IMR-90 (cell line): ENCODE measurements around the gene TRAPPC4. TPM values are rescaled to one million over a fixed set of nuclear protein-coding genes. Genes with fewer than 3 reads are reported as not detected.

Experiments used
- ATAC-seq: fragments of 200-7000 bp; cut with Tn5 transposase; 2 replicates; pipeline ENCODE4 v1.9.1; 2020; ENCODE audit warnings: low read depth, mild to moderate bottlenecking, moderate library complexity
- BruUV-seq: library from RNA; stranded (reverse); fragments of 400-500 nt; replicated peaks from 2 replicates; lab custom pipeline; 2021; lab: Mats Ljungman, UMichigan
- CTCF ChIA-PET: fragments of 300-600 bp; formaldehyde crosslinking; extraction: SDS; loops from one replicate; lab custom pipeline; 2021; ENCODE audit warnings: antibody characterized with exemption; lab: Yijun Ruan, JAX
- POLR2A ChIA-PET: fragments of 300-600 bp; sonication (Branson Sonifier 250); formaldehyde crosslinking; loops from one replicate; lab custom pipeline; 2022; ENCODE audit warnings: antibody characterized with exemption; ENCODE audit not compliant: unreplicated experiment; lab: Charles Lee
- DNase-seq: peaks from one replicate; pipeline ENCODE4 v3.0.0; 2013
- H2AFZ ChIP-seq: replicated peaks from 2 replicates; pipeline ENCODE3; 2013; ENCODE audit warnings: low read length, mild to moderate bottlenecking; ENCODE audit not compliant: poor library complexity
- H2AK5ac ChIP-seq: 2 replicates; pipeline ENCODE4 v1.6.1; 2013; ENCODE audit warnings: low read depth, low read length, inconsistent platforms
- H2AK9ac ChIP-seq: replicated peaks from 2 replicates; pipeline ENCODE3; 2013; ENCODE audit warnings: mild to moderate bottlenecking, low read depth, low read length, moderate library complexity; ENCODE audit not compliant: poor library complexity
- H2BK120ac ChIP-seq: 2 replicates; pipeline ENCODE4 v1.6.1; 2013; ENCODE audit warnings: low read depth, low read length, inconsistent platforms
- H2BK15ac ChIP-seq: 3 replicates; pipeline ENCODE4 v1.6.1; 2013; ENCODE audit warnings: low read depth, low read length, inconsistent platforms
- H2BK20ac ChIP-seq: 2 replicates; pipeline ENCODE4 v1.6.1; 2013; ENCODE audit warnings: low read depth, mild to moderate bottlenecking, inconsistent platforms, low read length, moderate library complexity
- H2BK5ac ChIP-seq: 2 replicates; pipeline ENCODE4 v1.6.1; 2013; ENCODE audit warnings: mild to moderate bottlenecking, low read depth, low read length, inconsistent platforms; ENCODE audit not compliant: poor library complexity, severe bottlenecking
- H3K14ac ChIP-seq: replicated peaks from 2 replicates; pipeline ENCODE4 v1.6.1; 2013; ENCODE audit warnings: low read depth, low read length, inconsistent platforms
- H3K18ac ChIP-seq: 2 replicates; pipeline ENCODE4 v1.6.1; 2013; ENCODE audit warnings: low read depth, low read length, control low read depth
- H3K23ac ChIP-seq: 2 replicates; pipeline ENCODE4 v1.6.1; 2013; ENCODE audit warnings: low read depth, low read length, inconsistent platforms
- H3K27ac ChIP-seq: 2 replicates; pipeline ENCODE4 v1.5.1; 2013; ENCODE audit warnings: mild to moderate bottlenecking, control low read depth, low read length; ENCODE audit not compliant: insufficient read depth
- H3K27me3 ChIP-seq: 2 replicates; pipeline ENCODE4 v1.6.1; 2013; ENCODE audit warnings: low read length; ENCODE audit not compliant: control insufficient read depth, insufficient read depth
- H3K36me3 ChIP-seq: 2 replicates; pipeline ENCODE4 v1.6.1; 2013; ENCODE audit warnings: low read length, mixed read lengths; ENCODE audit not compliant: control insufficient read depth, insufficient read depth
- H3K4ac ChIP-seq: 2 replicates; pipeline ENCODE4 v1.6.1; 2013; ENCODE audit warnings: low read depth, low read length, inconsistent platforms
- H3K4me1 ChIP-seq: 2 replicates; pipeline ENCODE4 v1.6.1; 2013; ENCODE audit warnings: low read length, mixed read lengths; ENCODE audit not compliant: control insufficient read depth, insufficient read depth
- H3K4me2 ChIP-seq: 2 replicates; pipeline ENCODE4 v1.6.1; 2013; ENCODE audit warnings: low read depth, mild to moderate bottlenecking, control low read depth, low read length, moderate library complexity
- H3K4me3 ChIP-seq: 2 replicates; pipeline ENCODE4 v1.5.1; 2013; ENCODE audit warnings: low read depth, mild to moderate bottlenecking, control low read depth, low read length, moderate library complexity; ENCODE audit not compliant: insufficient read depth
- H3K56ac ChIP-seq: 2 replicates; pipeline ENCODE4 v1.6.1; 2013; ENCODE audit warnings: low read length, inconsistent platforms; ENCODE audit not compliant: insufficient read depth; ENCODE audit errors: extremely low read depth
- H3K79me1 ChIP-seq, 2 experiments: 2 replicates each; pipeline ENCODE4 v1.6.1; 2013; ENCODE audit warnings: low read length in 2 of 2, inconsistent platforms in 1 of 2, low read depth in 1 of 2
- H3K9ac ChIP-seq: 2 replicates; pipeline ENCODE4 v1.6.1; 2013; ENCODE audit warnings: low read depth, low read length, control low read depth
- H3K9me1 ChIP-seq: 2 replicates; pipeline ENCODE4 v1.6.1; 2013; ENCODE audit warnings: low read length, inconsistent platforms; ENCODE audit not compliant: insufficient read depth
- H3K9me3 ChIP-seq: 2 replicates; pipeline ENCODE4 v1.6.1; 2013; ENCODE audit warnings: low read length; ENCODE audit not compliant: control insufficient read depth, insufficient read depth
- H4K20me1 ChIP-seq: 2 replicates; pipeline ENCODE4 v1.6.1; 2013; ENCODE audit warnings: low read length, inconsistent platforms; ENCODE audit not compliant: insufficient read depth
- H4K5ac ChIP-seq: 2 replicates; pipeline ENCODE4 v1.6.1; 2013; ENCODE audit warnings: mild to moderate bottlenecking, low read depth, low read length, control low read depth
- H4K8ac ChIP-seq, 2 experiments: 2 replicates each; pipeline ENCODE4 v1.6.1; 2013; ENCODE audit warnings: low read depth in 2 of 2, low read length in 2 of 2, control low read depth in 1 of 2, inconsistent platforms in 1 of 2
- H4K91ac ChIP-seq: 2 replicates; pipeline ENCODE4 v1.6.1; 2013; ENCODE audit warnings: low read depth, low read length, inconsistent platforms; ENCODE audit not compliant: insufficient read depth
- BHLHE40 ChIP-seq: fragments of 150-350 bp; IDR thresholded peaks from 2 replicates; pipeline ENCODE4 v1.6.1; 2016; ENCODE audit warnings: mild to moderate bottlenecking, low read depth, low read length
- CEBPB ChIP-seq: IDR thresholded peaks from 2 replicates; pipeline ENCODE4 v1.6.1; 2012; ENCODE audit warnings: low read depth, low read length, improper control_type of control experiment
- FOS ChIP-seq: fragments of 150-350 bp; IDR thresholded peaks from 2 replicates; pipeline ENCODE4 v1.6.1; 2016; ENCODE audit warnings: low read depth, low read length
- MAZ ChIP-seq: IDR thresholded peaks from 2 replicates; pipeline ENCODE4 v1.6.1; 2012; ENCODE audit warnings: low read depth, mild to moderate bottlenecking, low read length, improper control_type of control experiment, moderate library complexity, borderline replicate concordance
- POLR2A ChIP-seq: IDR thresholded peaks from 2 replicates; pipeline ENCODE4 v1.6.1; 2012; ENCODE audit warnings: mild to moderate bottlenecking, low read depth, low read length
- RCOR1 ChIP-seq: IDR thresholded peaks from 2 replicates; pipeline ENCODE4 v1.6.1; 2012; ENCODE audit warnings: mild to moderate bottlenecking, low read length, improper control_type of control experiment; ENCODE audit not compliant: insufficient replicate concordance
- RFX5 ChIP-seq: IDR thresholded peaks from 2 replicates; pipeline ENCODE4 v1.8.0; 2012; ENCODE audit warnings: low read depth, mild to moderate bottlenecking, low read length, moderate library complexity
- WGBS, 2 experiments: methylation state at CpG; one replicate each; pipeline versions ENCODE4 v1.1.5 to v1.1.7; 2013; ENCODE audit warnings: missing lambda C conversion rate in 2 of 2; ENCODE audit not compliant: insufficient read length in 1 of 2; ENCODE audit errors: extremely low coverage in 2 of 2; 5-methylcytosine and 5-hydroxymethylcytosine counted together
- dilution Hi-C: fragments of 300-500 bp; cut with HindIII; formaldehyde crosslinking; loops from one replicate; pipeline ENCODE4 v1.14.3; 2018; ENCODE audit warnings: low sequenced_read_pairs; ENCODE audit not compliant: unreplicated experiment
- in situ Hi-C: fragments of 300-500 bp; cut with MboI; formaldehyde crosslinking; loops from 3 replicates; pipeline ENCODE4 v1.14.3; 2019; ENCODE audit warnings: low sequenced_read_pairs, inconsistent platforms, mixed read lengths
- intact Hi-C: fragments of 100-400 bp; cut with micrococcal nuclease; formaldehyde crosslinking; loops from 2 replicates; pipeline ENCODE4 v1.10.0; 2022
- polyA plus RNA-seq, 3 experiments: library from polyadenylated mRNA; depleted of rRNA; stranded (reverse); fragments of >200 nt; gene quantifications; 2 replicates each; pipeline ENCODE4 v1.2.3, GENCODE V29; 2012; ENCODE audit warnings: low replicate concordance in 1 of 3
- total RNA-seq: library from RNA; depleted of rRNA; stranded (reverse); fragments of >200 nt; gene quantifications from 2 replicates; pipeline ENCODE4 v1.2.3, GENCODE V29; 2012

The TRAPPC4 gene
- total and polyA plus RNA-seq, 2 of the 4 experiments (the other 2 are of a cell fraction) = 102 to 162 TPM

DNA sequence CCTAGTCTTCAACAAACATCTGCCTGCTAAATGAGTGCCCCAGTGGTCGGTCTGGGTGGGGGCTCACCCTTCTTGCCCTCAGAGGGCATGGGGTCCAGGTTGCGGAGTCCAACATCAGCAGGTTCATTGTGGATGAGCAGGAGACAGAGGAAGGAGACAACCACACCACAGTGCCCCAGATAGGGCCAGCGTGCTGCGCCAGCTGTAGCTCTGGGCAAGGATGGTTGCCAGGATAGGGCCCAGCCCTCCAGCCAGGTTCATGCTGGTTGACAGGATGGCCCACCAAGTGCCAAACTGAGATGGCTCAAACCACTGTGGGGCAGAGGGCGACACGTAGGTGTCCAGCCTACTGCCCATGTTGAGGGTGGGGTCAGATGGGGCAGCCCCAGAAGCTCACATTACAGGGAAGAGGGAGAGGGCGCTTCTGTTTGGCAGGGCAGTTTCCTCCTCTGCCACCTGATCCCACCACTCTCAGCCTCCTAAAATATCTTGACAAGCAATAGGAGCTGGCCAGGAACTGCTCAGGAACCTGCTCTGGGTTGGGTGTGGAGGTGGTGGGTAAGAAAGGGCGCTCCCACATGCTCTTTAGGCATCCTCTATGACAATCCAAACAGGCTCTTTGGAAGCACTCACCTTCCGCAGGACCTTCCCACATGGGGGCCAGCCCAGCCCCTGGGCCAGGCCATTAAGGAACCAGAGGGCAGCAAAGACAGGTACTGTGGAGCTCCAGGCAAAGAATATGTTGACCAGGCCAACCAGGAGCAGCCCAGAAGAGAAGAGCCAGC is 9.2 kb downstream of the TRAPPC4 start:
- no peak for DNase-seq
- no TSS peak for BruUV-seq
- H4K8ac ChIP-seq = no peak overlapping the region
- no peak overlapping the region for H4K91ac ChIP-seq
- H4K5ac ChIP-seq = no peak overlapping the region
- no CpG with 5 or more reads among the region's 9 CpGs for WGBS, 2 experiments
- no peak overlapping the region for H3K18ac ChIP-seq
- no peaks in the 10 kb centered on the region; the same call in 1 of the 2 replicates for H3K9me1 ChIP-seq
- TF ChIP-seq POLR2A = no peak
- TF ChIP-seq BHLHE40 = no peak
- no peak for TF ChIP-seq RFX5
- no peak for TF ChIP-seq CEBPB
- TF ChIP-seq FOS = no peak
- no peak for TF ChIP-seq MAZ
- no peak for TF ChIP-seq RCOR1
- dilution Hi-C loops = no loop called here
- ChIA-PET CTCF (no interaction called here), POLR2A (no interaction called here)
- no peaks in the 10 kb centered on the region for H3K4me1 ChIP-seq
- H3K27ac ChIP-seq = no peak overlapping the region
- H2BK15ac ChIP-seq = no peak overlapping the region
- no peak overlapping the region for H2BK5ac ChIP-seq
- no peaks in the 10 kb centered on the region for H3K9me3 ChIP-seq
- in situ Hi-C loops = no loop called here
- no peak overlapping the region for H3K14ac ChIP-seq
- H3K4ac ChIP-seq = no peak overlapping the region
- H3K56ac ChIP-seq = no peak overlapping the region
- H2AK9ac ChIP-seq = no peak overlapping the region
- no peak overlapping the region for H2AFZ ChIP-seq
- H3K9ac ChIP-seq = no peak overlapping the region
- no peak overlapping the region for H3K23ac ChIP-seq
- no peak overlapping the region for H3K4me2 ChIP-seq
- no peak overlapping the region for H2BK20ac ChIP-seq
- H2BK120ac ChIP-seq = no peak overlapping the region
- no peaks in the 10 kb centered on the region; the same call in 1 of the 2 replicates for H4K20me1 ChIP-seq
- ATAC-seq = no peak
- H2AK5ac ChIP-seq = no peak overlapping the region
- no peak overlapping the region for H3K4me3 ChIP-seq
- intact Hi-C loops = no loop called here
- no peaks in the 10 kb centered on the region for H3K27me3 ChIP-seq
- H3K36me3 ChIP-seq = peaks cover 21% of the 10 kb centered on the region
- peaks cover 13 to 34% of the 10 kb centered on the region in 2 experiments; a peak in 3 of 4 replicates for H3K79me1 ChIP-seq
